Measurements from ENCODE around the gene CMPK2.
"Not testable (repeated sequence)": the region's sequence is repeated elsewhere in the genome, so short reads cannot be mapped to it uniquely, and the experiment has no call there.

CMPK2 gene

GRCh38 chr2:6880200-6880733 is 14.6 kb upstream of the CMPK2 start:
- no peak for DNase-seq

GRCh38 chr2:6879011-6879410 is 13.3 kb upstream of the CMPK2 start:
- DNase-seq, result no peak

- no peak for DNase-seq
Measured at GRCh38 chr2:6878549-6878948, 12.8 kb upstream of the CMPK2 start.

GRCh38 chr2:6877402-6878304 is 11.9 kb upstream of the CMPK2 start, which contains the start of gene RSAD2:
Gene RSAD2 (plus strand): TSS chr2:6877777. CDS start chr2:6877801, 24 bp downstream.
- peak; percentile 42 for DNase-seq

GRCh38 chr2:6876309-6876708 is 10.6 kb upstream of the CMPK2 start:
- no peak for DNase-seq

- no peak for DNase-seq
Measured at GRCh38 chr2:6874032-6874431, 8.3 kb upstream of the CMPK2 start.

- no peak for DNase-seq
Measured at GRCh38 chr2:6872394-6872793, 6.7 kb upstream of the CMPK2 start.

- DNase-seq, result no peak
Measured at GRCh38 chr2:6866982-6867381, 1.3 kb upstream of the CMPK2 start.

- DNase-seq, result peak; percentile 46
Measured at GRCh38 chr2:6866275-6866671, 566 bp upstream of the CMPK2 start.

GRCh38 chr2:6864923-6865345 is 773 bp downstream of the CMPK2 start:
- no peak for DNase-seq

- no peak for DNase-seq
Measured at GRCh38 chr2:6864231-6864754, 1.4 kb downstream of the CMPK2 start.

- no peak for DNase-seq
Measured at GRCh38 chr2:6863792-6864191, 1.9 kb downstream of the CMPK2 start.

GRCh38 chr2:6860296-6860695 is 5.4 kb downstream of the CMPK2 start:
- no peak for DNase-seq

GRCh38 chr2:6858466-6859027 is 7.2 kb downstream of the CMPK2 start:
- DNase-seq, result not testable (repeated sequence)

- DNase-seq, result no peak
Measured at GRCh38 chr2:6856548-6856920, 9.2 kb downstream of the CMPK2 start.

- DNase-seq, result no peak
Measured at GRCh38 chr2:6855860-6856547, 9.7 kb downstream of the CMPK2 start.

- DNase-seq, result no peak
Measured at GRCh38 chr2:6854416-6854815, 11.3 kb downstream of the CMPK2 start.

- no peak for DNase-seq
Measured at GRCh38 chr2:6852195-6852594, 13.5 kb downstream of the CMPK2 start.

- peak; percentile 76 for DNase-seq
Measured at GRCh38 chr2:6846967-6847681, 18.6 kb downstream of the CMPK2 start.

GRCh38 chr2:6846540-6846939 is 19.2 kb downstream of the CMPK2 start:
- no peak for DNase-seq

GRCh38 chr2:6845903-6846302 is 19.8 kb downstream of the CMPK2 start:
- DNase-seq, result no peak

GRCh38 chr2:6845312-6845711 is 20.4 kb downstream of the CMPK2 start:
- no peak for DNase-seq
